Measurements from ENCODE around the gene RLN3. TPM values are rescaled to one million over a fixed set of nuclear protein-coding genes. Genes with fewer than 3 reads are reported as not detected.

Gene RLN3
- total and polyA plus RNA-seq, 2 donors (not counting 1 experiment from before 2014, with no cell fraction given) = not detected

DNA sequence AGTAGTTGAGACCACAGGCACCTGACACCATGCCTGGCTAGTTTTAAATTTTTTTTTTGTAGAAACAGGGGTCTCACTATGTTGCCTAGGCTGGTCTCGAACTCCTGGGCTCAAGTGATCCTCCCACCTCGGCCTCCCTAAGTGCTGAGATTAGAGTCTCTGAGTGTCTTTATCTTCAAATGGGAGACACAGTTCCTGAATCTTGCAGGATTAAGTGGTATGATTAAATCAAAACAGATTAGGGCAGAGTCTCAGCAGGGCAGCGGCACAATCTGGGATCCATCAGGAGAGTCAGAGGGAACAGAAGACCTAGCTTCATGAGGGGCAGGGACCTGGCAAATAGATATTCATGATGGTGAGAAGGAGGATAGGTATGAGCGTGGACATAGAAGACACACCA is 953 bp downstream of the RLN3 start:
- TF ChIP-seq, protein P1, sequence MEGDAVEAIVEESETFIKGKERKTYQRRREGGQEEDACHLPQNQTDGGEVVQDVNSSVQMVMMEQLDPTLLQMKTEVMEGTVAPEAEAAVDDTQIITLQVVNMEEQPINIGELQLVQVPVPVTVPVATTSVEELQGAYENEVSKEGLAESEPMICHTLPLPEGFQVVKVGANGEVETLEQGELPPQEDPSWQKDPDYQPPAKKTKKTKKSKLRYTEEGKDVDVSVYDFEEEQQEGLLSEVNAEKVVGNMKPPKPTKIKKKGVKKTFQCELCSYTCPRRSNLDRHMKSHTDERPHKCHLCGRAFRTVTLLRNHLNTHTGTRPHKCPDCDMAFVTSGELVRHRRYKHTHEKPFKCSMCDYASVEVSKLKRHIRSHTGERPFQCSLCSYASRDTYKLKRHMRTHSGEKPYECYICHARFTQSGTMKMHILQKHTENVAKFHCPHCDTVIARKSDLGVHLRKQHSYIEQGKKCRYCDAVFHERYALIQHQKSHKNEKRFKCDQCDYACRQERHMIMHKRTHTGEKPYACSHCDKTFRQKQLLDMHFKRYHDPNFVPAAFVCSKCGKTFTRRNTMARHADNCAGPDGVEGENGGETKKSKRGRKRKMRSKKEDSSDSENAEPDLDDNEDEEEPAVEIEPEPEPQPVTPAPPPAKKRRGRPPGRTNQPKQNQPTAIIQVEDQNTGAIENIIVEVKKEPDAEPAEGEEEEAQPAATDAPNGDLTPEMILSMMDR (conservative IDR thresholded peaks at IDR 0.05 in 1 of 2, IDR thresholded peaks at IDR 0.05 in 1 of 2; ENCODE audit: low read depth in 1 of 2, low read length in 2 of 2) = no peak
- no peak for TF ChIP-seq EZH2 (IDR thresholded peaks at IDR 0.05; ENCODE audit: low read length, missing control alignments)
- no peaks in the 10 kb centered on the region for H4K20me1 ChIP-seq (ENCODE audit: control insufficient read depth, extremely low read depth, insufficient read depth, low read length)
- H3K9me3 ChIP-seq (ENCODE audit: control insufficient read depth, insufficient read depth, low read depth, low read length) = no peaks in the 10 kb centered on the region
- no peak overlapping the region for H3K4me2 ChIP-seq (ENCODE audit: extremely low read depth, insufficient read depth, low read length)
- H3K79me2 ChIP-seq (ENCODE audit: control insufficient read depth, insufficient read depth, low read length) = no peaks in the 10 kb centered on the region
- peaks cover under 1% of the 10 kb centered on the region for H3K4me1 ChIP-seq (ENCODE audit: control insufficient read depth, extremely low read depth, insufficient read depth, low read length)
- no peak overlapping the region for H2AFZ ChIP-seq (ENCODE audit: low read length)
- no peaks in the 10 kb centered on the region for H3K36me3 ChIP-seq (ENCODE audit: control insufficient read depth, insufficient read depth, low read length)
- no peak overlapping the region for H3K27ac ChIP-seq (ENCODE audit: insufficient read depth, low read length)
- no peak for DNase-seq (ENCODE audit: low read depth in 2 of 2)
- no peak overlapping the region for H3K9ac ChIP-seq (ENCODE audit: insufficient read depth, low read length)
- peaks cover 8% of the 10 kb centered on the region for H3K27me3 ChIP-seq (ENCODE audit: control insufficient read depth, insufficient read depth, low read length)
- H3K4me3 ChIP-seq (replicated peaks in 1 of 4; ENCODE audit: control extremely low read depth in 1 of 4, insufficient read depth in 1 of 4, low read depth in 3 of 4, low read length in 4 of 4) = no peak overlapping the region

DNA sequence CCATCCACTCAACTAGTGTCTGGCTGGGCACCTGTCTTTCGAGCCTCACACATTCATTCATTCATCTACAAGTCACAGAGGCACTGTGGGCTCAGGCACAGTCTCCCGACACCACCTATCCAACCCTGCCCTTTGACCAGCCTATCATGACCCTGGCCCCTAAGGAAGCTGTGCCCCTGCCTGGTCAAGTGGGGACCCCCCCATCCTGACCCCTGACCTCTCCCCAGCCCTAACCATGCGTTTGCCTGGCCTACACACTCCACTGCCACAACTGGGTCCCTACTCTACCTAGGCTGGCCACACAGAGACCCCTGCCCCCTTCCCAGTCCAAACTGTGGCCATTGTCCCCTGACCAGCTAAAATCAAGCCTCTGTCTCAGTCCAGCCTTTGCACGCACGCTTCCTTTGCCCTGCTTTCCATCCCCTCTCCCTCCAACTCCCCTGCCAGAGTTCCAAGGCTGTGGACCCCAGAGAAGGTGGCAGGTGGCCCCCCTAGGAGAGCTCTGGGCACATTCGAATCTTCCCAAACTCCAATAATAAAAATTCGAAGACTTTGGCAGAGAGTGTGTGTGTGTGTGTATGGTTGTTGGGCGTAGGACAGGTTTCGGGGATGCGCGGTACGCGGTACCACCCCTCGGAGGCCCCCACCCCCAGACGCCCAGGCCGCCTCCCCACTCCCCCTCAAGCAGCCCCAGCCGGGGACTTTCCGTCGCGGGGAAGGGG is 3.2 kb downstream of the RLN3 start:
- Histone ChIP-seq H3K79me2 (ENCODE audit: control insufficient read depth, insufficient read depth, low read length) (no peaks in the 10 kb centered on the region), H3K4me2 (ENCODE audit: extremely low read depth, insufficient read depth, low read length) (peak overlapping the region; percentile 97), H3K4me1 (ENCODE audit: control insufficient read depth, extremely low read depth, insufficient read depth, low read length) (no peaks in the 10 kb centered on the region), H3K27me3 (ENCODE audit: control insufficient read depth, insufficient read depth, low read length) (peaks cover 8% of the 10 kb centered on the region), H3K9me3 (ENCODE audit: control insufficient read depth, insufficient read depth, low read depth, low read length) (no peaks in the 10 kb centered on the region), H3K4me3 (replicated peaks in 1 of 4; ENCODE audit: control extremely low read depth in 1 of 4, insufficient read depth in 1 of 4, low read depth in 3 of 4, low read length in 4 of 4) (peak overlapping the region in 2 of 4 experiments; percentile 68 to 73), H3K36me3 (ENCODE audit: control insufficient read depth, insufficient read depth, low read length) (no peaks in the 10 kb centered on the region), H3K9ac (ENCODE audit: insufficient read depth, low read length) (peak overlapping the region; percentile 23), H4K20me1 (ENCODE audit: control insufficient read depth, extremely low read depth, insufficient read depth, low read length) (no peaks in the 10 kb centered on the region), H2AFZ (ENCODE audit: low read length) (no peak overlapping the region), H3K27ac (ENCODE audit: insufficient read depth, low read length) (no peak overlapping the region)
- TF ChIP-seq EZH2 (IDR thresholded peaks at IDR 0.05; ENCODE audit: low read length, missing control alignments) = no peak
- TF ChIP-seq, protein P1 (conservative IDR thresholded peaks at IDR 0.05 in 1 of 2, IDR thresholded peaks at IDR 0.05 in 1 of 2; ENCODE audit: low read depth in 1 of 2, low read length in 2 of 2) = no peak
- DNase-seq (ENCODE audit: low read depth in 2 of 2) = no peak

DNA sequence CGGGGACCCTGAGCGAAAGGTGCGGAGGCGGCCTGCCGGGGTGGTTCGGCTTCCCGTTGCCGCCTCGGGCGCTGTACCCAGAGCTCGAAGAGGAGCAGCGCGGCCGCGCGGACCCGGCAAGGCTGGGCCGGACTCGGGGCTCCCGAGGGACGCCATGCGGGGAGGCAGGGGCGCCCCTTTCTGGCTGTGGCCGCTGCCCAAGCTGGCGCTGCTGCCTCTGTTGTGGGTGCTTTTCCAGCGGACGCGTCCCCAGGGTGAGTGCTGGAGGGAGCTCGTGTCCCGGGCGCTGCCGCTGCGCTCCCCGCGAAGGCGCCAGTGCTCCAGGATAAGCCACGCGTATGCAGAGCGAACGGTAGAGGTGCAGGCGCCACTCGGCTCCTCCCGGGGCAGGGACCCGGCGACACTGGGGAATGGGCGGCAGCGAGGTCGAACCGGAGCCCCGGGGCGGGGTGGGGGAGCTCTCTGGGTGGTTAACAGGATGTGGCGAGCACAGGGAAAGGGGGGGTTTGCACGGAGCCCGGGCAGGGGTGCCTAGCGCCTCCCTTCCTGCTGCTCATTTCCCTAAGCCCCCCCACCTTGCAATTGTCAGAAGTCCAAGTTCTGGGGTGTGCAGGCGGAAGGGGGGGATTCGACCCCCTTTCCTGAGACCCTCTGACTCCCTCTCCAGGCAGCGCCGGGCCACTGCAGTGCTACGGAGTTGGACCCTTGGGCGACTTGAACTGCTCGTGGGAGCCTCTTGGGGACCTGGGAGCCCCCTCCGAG is 4.0 kb downstream of the RLN3 start, which contains the start of gene IL27RA:
Gene IL27RA (plus strand): TSS at position 44 of the 762 bp plus-strand sequence. CDS start 111 bp downstream, at position 155.
- H3K9me3 ChIP-seq (ENCODE audit: control insufficient read depth, insufficient read depth, low read depth, low read length) = no peaks in the 10 kb centered on the region
- peak within 1 kb of the TSS; percentile 80 for H2AFZ ChIP-seq (ENCODE audit: low read length)
- H3K4me2 ChIP-seq (ENCODE audit: extremely low read depth, insufficient read depth, low read length) = peak within 1 kb of the TSS; percentile 97
- TF ChIP-seq, protein P1 (conservative IDR thresholded peaks at IDR 0.05 in 1 of 2, IDR thresholded peaks at IDR 0.05 in 1 of 2; ENCODE audit: low read depth in 1 of 2, low read length in 2 of 2) = peak; percentile 75 to 80
- TF ChIP-seq EZH2 (IDR thresholded peaks at IDR 0.05; ENCODE audit: low read length, missing control alignments) = no peak
- H3K36me3 ChIP-seq (ENCODE audit: control insufficient read depth, insufficient read depth, low read length) = no peaks in the 10 kb centered on the region
- H3K9ac ChIP-seq (ENCODE audit: insufficient read depth, low read length) = peak within 1 kb of the TSS; percentile 23
- no peaks in the 10 kb centered on the region for H3K79me2 ChIP-seq (ENCODE audit: control insufficient read depth, insufficient read depth, low read length)
- H4K20me1 ChIP-seq (ENCODE audit: control insufficient read depth, extremely low read depth, insufficient read depth, low read length) = no peaks in the 10 kb centered on the region
- DNase-seq (ENCODE audit: low read depth in 2 of 2) = peak; percentile 30 to 51
- H3K4me1 ChIP-seq (ENCODE audit: control insufficient read depth, extremely low read depth, insufficient read depth, low read length) = no peaks in the 10 kb centered on the region
- H3K4me3 ChIP-seq (replicated peaks in 1 of 4; ENCODE audit: control extremely low read depth in 1 of 4, insufficient read depth in 1 of 4, low read depth in 3 of 4, low read length in 4 of 4) = peak within 1 kb of the TSS; percentile 55 to 73 (median 63)
- H3K27ac ChIP-seq (ENCODE audit: insufficient read depth, low read length) = no peak within 1 kb of the TSS
- H3K27me3 ChIP-seq (ENCODE audit: control insufficient read depth, insufficient read depth, low read length) = peaks cover 8% of the 10 kb centered on the region
